ENCODE results near the gene PLPPR1.

PLPPR1 gene

GRCh38 chr9:101254733-101255433, 226.4 kb downstream of the PLPPR1 start:
- TF ChIP-seq CREB5 (CRISPR knock-in tag; IDR thresholded peaks at IDR 0.05; ENCODE audit: low read depth) (no peak), ZFP30 (CRISPR knock-in tag; IDR thresholded peaks at IDR 0.05) (no peak), ISL1 (CRISPR knock-in tag; IDR thresholded peaks at IDR 0.05) (no peak), TOX (CRISPR knock-in tag; IDR thresholded peaks at IDR 0.05; ENCODE audit: borderline replicate concordance) (no peak), ZNF70 (CRISPR knock-in tag; IDR thresholded peaks at IDR 0.05) (no peak), GLIS3 (CRISPR knock-in tag; IDR thresholded peaks at IDR 0.05) (no peak), ZNF8 (CRISPR knock-in tag; IDR thresholded peaks at IDR 0.05) (no peak), RARB (CRISPR knock-in tag; IDR thresholded peaks at IDR 0.05) (no peak), ARNTL (CRISPR knock-in tag; IDR thresholded peaks at IDR 0.05; ENCODE audit: borderline replicate concordance, low read depth) (no peak), TCF4 (CRISPR knock-in tag; IDR thresholded peaks at IDR 0.05; ENCODE audit: borderline replicate concordance) (no peak), ZFP3 (CRISPR knock-in tag; IDR thresholded peaks at IDR 0.05) (no peak)
- no peak for ATAC-seq

GRCh38 chr9:101264727-101265126, 236.2 kb downstream of the PLPPR1 start:
- TF ChIP-seq ISL1 (CRISPR knock-in tag; IDR thresholded peaks at IDR 0.05): no peak
- TF ChIP-seq ZNF70 (CRISPR knock-in tag; IDR thresholded peaks at IDR 0.05): no peak
- no peak for TF ChIP-seq PATZ1 (CRISPR knock-in tag; IDR thresholded peaks at IDR 0.05; ENCODE audit: borderline replicate concordance)
- no peak for TF ChIP-seq POU6F1 (CRISPR knock-in tag; IDR thresholded peaks at IDR 0.05; ENCODE audit: borderline replicate concordance, low read depth)
- TF ChIP-seq CSDC2 (CRISPR knock-in tag; IDR thresholded peaks at IDR 0.05): no peak
- no peak for TF ChIP-seq ZFP30 (CRISPR knock-in tag; IDR thresholded peaks at IDR 0.05)
- TF ChIP-seq BACH2 (CRISPR knock-in tag; IDR thresholded peaks at IDR 0.05; ENCODE audit: borderline replicate concordance): no peak
- TF ChIP-seq CREB5 (CRISPR knock-in tag; IDR thresholded peaks at IDR 0.05; ENCODE audit: low read depth): no peak
- TF ChIP-seq ZNF565 (CRISPR knock-in tag; conservative IDR thresholded peaks at IDR 0.05; ENCODE audit: low read depth): no peak
- TF ChIP-seq ESRRG (CRISPR knock-in tag; IDR thresholded peaks at IDR 0.05): no peak
- TF ChIP-seq ZNF8 (CRISPR knock-in tag; IDR thresholded peaks at IDR 0.05): no peak
- no peak for TF ChIP-seq TOX (CRISPR knock-in tag; IDR thresholded peaks at IDR 0.05; ENCODE audit: borderline replicate concordance)
- no peak for TF ChIP-seq PPARA (CRISPR knock-in tag; IDR thresholded peaks at IDR 0.05; ENCODE audit: borderline replicate concordance)
- TF ChIP-seq GLIS3 (CRISPR knock-in tag; IDR thresholded peaks at IDR 0.05): no peak
- TF ChIP-seq TCF4 (CRISPR knock-in tag; IDR thresholded peaks at IDR 0.05; ENCODE audit: borderline replicate concordance): no peak
- TF ChIP-seq OSR1 (CRISPR knock-in tag; IDR thresholded peaks at IDR 0.05): no peak
- TF ChIP-seq ZFP3 (CRISPR knock-in tag; IDR thresholded peaks at IDR 0.05): no peak
- ATAC-seq: no peak

- TF ChIP-seq TOX (CRISPR knock-in tag; IDR thresholded peaks at IDR 0.05; ENCODE audit: borderline replicate concordance) (no peak), ZFP30 (CRISPR knock-in tag; IDR thresholded peaks at IDR 0.05) (no peak), CSDC2 (CRISPR knock-in tag; IDR thresholded peaks at IDR 0.05) (no peak), OSR1 (CRISPR knock-in tag; IDR thresholded peaks at IDR 0.05) (no peak)
- no peak for ATAC-seq
Observed at GRCh38 chr9:101265261-101265660, 236.7 kb downstream of the PLPPR1 start.

GRCh38 chr9:101268426-101268825, 239.9 kb downstream of the PLPPR1 start:
- ATAC-seq: no peak
- no peak for TF ChIP-seq ZNF8 (CRISPR knock-in tag; IDR thresholded peaks at IDR 0.05)
